Measurements from ENCODE around the gene NME8. TPM values are rescaled to one million over a fixed set of nuclear protein-coding genes. Genes with fewer than 3 reads are reported as not detected.

NME8 gene
- total and polyA plus RNA-seq, 2 experiments from 2014 or later = 0.14 to 1.3 TPM

GRCh38 chr7:37826825-37827224 lies 21.6 kb upstream of the NME8 start:
- no peaks in the 10 kb centered on the region for H3K9me2 ChIP-seq (ENCODE audit: insufficient read depth)
- H4K20me1 ChIP-seq (replicated peaks; ENCODE audit: insufficient read depth) = no peaks in the 10 kb centered on the region
- no peaks in the 10 kb centered on the region for H3K4me1 ChIP-seq (ENCODE audit: insufficient read depth)
- no peaks in the 10 kb centered on the region for H3K27me3 ChIP-seq (ENCODE audit: insufficient read depth)
- Mint-ChIP-seq H3K27me3 (ENCODE audit: insufficient read depth, low read depth, poor library complexity) (peaks cover 2% of the 10 kb centered on the region), H3K36me3 (ENCODE audit: low read depth) (no peaks in the 10 kb centered on the region), H3K4me3 (no peak overlapping the region), H3K9me3 (no peaks in the 10 kb centered on the region), H3K27ac (no peak overlapping the region), H3K4me1 (no peaks in the 10 kb centered on the region; the same call in 2 of the 3 replicates)
- TF ChIP-seq ZNF114 (CRISPR knock-in tag; IDR thresholded peaks at IDR 0.05) = no peak
- no peak overlapping the region for H3K27ac ChIP-seq (ENCODE audit: low read depth)
- H3K36me3 ChIP-seq (ENCODE audit: insufficient read depth) = no peaks in the 10 kb centered on the region
- H3K4me2 ChIP-seq = no peak overlapping the region
- peak overlapping the region; percentile 14; the same call in 1 of the 2 replicates for H2AFZ ChIP-seq
- H3K79me2 ChIP-seq (replicated peaks; ENCODE audit: insufficient read depth) = no peaks in the 10 kb centered on the region
- DNase-seq (ENCODE audit: low spot score) (no peak), ATAC-seq (no peak)
- no peaks in the 10 kb centered on the region for H3F3A ChIP-seq (replicated peaks; ENCODE audit: low read depth)
- no peak overlapping the region for H3K4me3 ChIP-seq

- DNase-seq (ENCODE audit: low spot score) (no peak), ATAC-seq (no peak)
- Histone ChIP-seq H3K27me3 (ENCODE audit: insufficient read depth) (no peaks in the 10 kb centered on the region), H2AFZ (no peak overlapping the region), H4K20me1 (replicated peaks; ENCODE audit: insufficient read depth) (no peaks in the 10 kb centered on the region), H3F3A (replicated peaks; ENCODE audit: low read depth) (no peaks in the 10 kb centered on the region), H3K36me3 (ENCODE audit: insufficient read depth) (no peaks in the 10 kb centered on the region), H3K79me2 (replicated peaks; ENCODE audit: insufficient read depth) (no peaks in the 10 kb centered on the region), H3K27ac (ENCODE audit: low read depth) (no peak overlapping the region), H3K4me3 (no peak overlapping the region), H3K4me1 (ENCODE audit: insufficient read depth) (no peaks in the 10 kb centered on the region), H3K9me2 (ENCODE audit: insufficient read depth) (no peaks in the 10 kb centered on the region), H3K4me2 (no peak overlapping the region)
- Mint-ChIP-seq H3K9me3 (no peaks in the 10 kb centered on the region), H3K27me3 (ENCODE audit: insufficient read depth, low read depth, poor library complexity) (peaks cover 5% of the 10 kb centered on the region), H3K4me1 (no peaks in the 10 kb centered on the region; the same call in 1 of the 3 replicates), H3K4me3 (no peak overlapping the region), H3K27ac (no peak overlapping the region), H3K36me3 (ENCODE audit: low read depth) (no peaks in the 10 kb centered on the region)
- TF ChIP-seq JUNB (IDR thresholded peaks at IDR 0.05; ENCODE audit: unreplicated experiment) (no peak), ZNF114 (CRISPR knock-in tag; IDR thresholded peaks at IDR 0.05) (no peak), NANOG (IDR thresholded peaks at IDR 0.05; ENCODE audit: borderline replicate concordance) (no peak), POLR2AphosphoS5 (IDR thresholded peaks at IDR 0.05; ENCODE audit: low read depth) (no peak), EZH2phosphoT487 (IDR thresholded peaks at IDR 0.05; ENCODE audit: unreplicated experiment) (no peak), ZNF331 (CRISPR knock-in tag; IDR thresholded peaks at IDR 0.05; ENCODE audit: low read depth) (no peak), ETS1 (IDR thresholded peaks at IDR 0.05) (no peak)
- TF ChIP-seq, protein P1, sequence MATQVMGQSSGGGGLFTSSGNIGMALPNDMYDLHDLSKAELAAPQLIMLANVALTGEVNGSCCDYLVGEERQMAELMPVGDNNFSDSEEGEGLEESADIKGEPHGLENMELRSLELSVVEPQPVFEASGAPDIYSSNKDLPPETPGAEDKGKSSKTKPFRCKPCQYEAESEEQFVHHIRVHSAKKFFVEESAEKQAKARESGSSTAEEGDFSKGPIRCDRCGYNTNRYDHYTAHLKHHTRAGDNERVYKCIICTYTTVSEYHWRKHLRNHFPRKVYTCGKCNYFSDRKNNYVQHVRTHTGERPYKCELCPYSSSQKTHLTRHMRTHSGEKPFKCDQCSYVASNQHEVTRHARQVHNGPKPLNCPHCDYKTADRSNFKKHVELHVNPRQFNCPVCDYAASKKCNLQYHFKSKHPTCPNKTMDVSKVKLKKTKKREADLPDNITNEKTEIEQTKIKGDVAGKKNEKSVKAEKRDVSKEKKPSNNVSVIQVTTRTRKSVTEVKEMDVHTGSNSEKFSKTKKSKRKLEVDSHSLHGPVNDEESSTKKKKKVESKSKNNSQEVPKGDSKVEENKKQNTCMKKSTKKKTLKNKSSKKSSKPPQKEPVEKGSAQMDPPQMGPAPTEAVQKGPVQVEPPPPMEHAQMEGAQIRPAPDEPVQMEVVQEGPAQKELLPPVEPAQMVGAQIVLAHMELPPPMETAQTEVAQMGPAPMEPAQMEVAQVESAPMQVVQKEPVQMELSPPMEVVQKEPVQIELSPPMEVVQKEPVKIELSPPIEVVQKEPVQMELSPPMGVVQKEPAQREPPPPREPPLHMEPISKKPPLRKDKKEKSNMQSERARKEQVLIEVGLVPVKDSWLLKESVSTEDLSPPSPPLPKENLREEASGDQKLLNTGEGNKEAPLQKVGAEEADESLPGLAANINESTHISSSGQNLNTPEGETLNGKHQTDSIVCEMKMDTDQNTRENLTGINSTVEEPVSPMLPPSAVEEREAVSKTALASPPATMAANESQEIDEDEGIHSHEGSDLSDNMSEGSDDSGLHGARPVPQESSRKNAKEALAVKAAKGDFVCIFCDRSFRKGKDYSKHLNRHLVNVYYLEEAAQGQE (IDR thresholded peaks at IDR 0.05; ENCODE audit: unreplicated experiment) = no peak
- TF ChIP-seq, protein P2, sequence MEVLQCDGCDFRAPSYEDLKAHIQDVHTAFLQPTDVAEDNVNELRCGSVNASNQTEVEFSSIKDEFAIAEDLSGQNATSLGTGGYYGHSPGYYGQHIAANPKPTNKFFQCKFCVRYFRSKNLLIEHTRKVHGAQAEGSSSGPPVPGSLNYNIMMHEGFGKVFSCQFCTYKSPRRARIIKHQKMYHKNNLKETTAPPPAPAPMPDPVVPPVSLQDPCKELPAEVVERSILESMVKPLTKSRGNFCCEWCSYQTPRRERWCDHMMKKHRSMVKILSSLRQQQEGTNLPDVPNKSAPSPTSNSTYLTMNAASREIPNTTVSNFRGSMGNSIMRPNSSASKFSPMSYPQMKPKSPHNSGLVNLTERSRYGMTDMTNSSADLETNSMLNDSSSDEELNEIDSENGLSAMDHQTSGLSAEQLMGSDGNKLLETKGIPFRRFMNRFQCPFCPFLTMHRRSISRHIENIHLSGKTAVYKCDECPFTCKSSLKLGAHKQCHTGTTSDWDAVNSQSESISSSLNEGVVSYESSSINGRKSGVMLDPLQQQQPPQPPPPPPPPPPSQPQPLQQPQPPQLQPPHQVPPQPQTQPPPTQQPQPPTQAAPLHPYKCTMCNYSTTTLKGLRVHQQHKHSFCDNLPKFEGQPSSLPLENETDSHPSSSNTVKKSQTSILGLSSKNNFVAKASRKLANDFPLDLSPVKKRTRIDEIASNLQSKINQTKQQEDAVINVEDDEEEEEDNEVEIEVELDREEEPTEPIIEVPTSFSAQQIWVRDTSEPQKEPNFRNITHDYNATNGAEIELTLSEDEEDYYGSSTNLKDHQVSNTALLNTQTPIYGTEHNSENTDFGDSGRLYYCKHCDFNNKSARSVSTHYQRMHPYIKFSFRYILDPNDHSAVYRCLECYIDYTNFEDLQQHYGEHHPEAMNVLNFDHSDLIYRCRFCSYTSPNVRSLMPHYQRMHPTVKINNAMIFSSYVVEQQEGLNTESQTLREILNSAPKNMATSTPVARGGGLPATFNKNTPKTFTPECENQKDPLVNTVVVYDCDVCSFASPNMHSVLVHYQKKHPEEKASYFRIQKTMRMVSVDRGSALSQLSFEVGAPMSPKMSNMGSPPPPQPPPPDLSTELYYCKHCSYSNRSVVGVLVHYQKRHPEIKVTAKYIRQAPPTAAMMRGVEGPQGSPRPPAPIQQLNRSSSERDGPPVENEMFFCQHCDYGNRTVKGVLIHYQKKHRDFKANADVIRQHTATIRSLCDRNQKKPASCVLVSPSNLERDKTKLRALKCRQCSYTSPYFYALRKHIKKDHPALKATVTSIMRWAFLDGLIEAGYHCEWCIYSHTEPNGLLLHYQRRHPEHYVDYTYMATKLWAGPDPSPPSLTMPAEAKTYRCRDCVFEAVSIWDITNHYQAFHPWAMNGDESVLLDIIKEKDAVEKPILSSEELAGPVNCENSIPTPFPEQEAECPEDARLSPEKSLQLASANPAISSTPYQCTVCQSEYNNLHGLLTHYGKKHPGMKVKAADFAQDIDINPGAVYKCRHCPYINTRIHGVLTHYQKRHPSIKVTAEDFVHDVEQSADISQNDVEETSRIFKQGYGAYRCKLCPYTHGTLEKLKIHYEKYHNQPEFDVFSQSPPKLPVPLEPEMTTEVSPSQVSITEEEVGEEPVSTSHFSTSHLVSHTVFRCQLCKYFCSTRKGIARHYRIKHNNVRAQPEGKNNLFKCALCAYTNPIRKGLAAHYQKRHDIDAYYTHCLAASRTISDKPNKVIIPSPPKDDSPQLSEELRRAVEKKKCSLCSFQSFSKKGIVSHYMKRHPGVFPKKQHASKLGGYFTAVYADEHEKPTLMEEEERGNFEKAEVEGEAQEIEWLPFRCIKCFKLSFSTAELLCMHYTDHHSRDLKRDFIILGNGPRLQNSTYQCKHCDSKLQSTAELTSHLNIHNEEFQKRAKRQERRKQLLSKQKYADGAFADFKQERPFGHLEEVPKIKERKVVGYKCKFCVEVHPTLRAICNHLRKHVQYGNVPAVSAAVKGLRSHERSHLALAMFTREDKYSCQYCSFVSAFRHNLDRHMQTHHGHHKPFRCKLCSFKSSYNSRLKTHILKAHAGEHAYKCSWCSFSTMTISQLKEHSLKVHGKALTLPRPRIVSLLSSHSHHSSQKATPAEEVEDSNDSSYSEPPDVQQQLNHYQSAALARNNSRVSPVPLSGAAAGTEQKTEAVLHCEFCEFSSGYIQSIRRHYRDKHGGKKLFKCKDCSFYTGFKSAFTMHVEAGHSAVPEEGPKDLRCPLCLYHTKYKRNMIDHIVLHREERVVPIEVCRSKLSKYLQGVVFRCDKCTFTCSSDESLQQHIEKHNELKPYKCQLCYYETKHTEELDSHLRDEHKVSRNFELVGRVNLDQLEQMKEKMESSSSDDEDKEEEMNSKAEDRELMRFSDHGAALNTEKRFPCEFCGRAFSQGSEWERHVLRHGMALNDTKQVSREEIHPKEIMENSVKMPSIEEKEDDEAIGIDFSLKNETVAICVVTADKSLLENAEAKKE (CRISPR knock-in tag; IDR thresholded peaks at IDR 0.05) = no peak
- TF ChIP-seq, protein P3, sequence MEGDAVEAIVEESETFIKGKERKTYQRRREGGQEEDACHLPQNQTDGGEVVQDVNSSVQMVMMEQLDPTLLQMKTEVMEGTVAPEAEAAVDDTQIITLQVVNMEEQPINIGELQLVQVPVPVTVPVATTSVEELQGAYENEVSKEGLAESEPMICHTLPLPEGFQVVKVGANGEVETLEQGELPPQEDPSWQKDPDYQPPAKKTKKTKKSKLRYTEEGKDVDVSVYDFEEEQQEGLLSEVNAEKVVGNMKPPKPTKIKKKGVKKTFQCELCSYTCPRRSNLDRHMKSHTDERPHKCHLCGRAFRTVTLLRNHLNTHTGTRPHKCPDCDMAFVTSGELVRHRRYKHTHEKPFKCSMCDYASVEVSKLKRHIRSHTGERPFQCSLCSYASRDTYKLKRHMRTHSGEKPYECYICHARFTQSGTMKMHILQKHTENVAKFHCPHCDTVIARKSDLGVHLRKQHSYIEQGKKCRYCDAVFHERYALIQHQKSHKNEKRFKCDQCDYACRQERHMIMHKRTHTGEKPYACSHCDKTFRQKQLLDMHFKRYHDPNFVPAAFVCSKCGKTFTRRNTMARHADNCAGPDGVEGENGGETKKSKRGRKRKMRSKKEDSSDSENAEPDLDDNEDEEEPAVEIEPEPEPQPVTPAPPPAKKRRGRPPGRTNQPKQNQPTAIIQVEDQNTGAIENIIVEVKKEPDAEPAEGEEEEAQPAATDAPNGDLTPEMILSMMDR (conservative IDR thresholded peaks at IDR 0.05; ENCODE audit: low read depth in 2 of 2) = no peak
These were observed 17.2 kb upstream of the NME8 start for GRCh38 chr7:37831244-37831643.

Data from GM23338 (cell line).